Measurements from ENCODE around the gene ATXN7L2. TPM values are rescaled to one million over a fixed set of nuclear protein-coding genes. Genes with fewer than 3 reads are reported as not detected.

ATXN7L2 gene
- total RNA-seq, 2 experiments from 2014 or later: 10.4 to 11.1 TPM

- no peaks in the 10 kb centered on the region for H3K36me3 Mint-ChIP-seq
- CTCF ChIA-PET: interaction anchor here (1.4 to 43.7 kb wide), 4 partner anchors 12 to 204 kb away, joined by 3 to 1550 read pairs (median 22); partner anchors contain the start of genes AMIGO1, CYB561D1 and GPR61
- DNase-seq (no peak), ATAC-seq (no peak)
- no peak overlapping the region for H3K4me3 Mint-ChIP-seq
- H3K4me1 Mint-ChIP-seq: peaks cover 39% of the 10 kb centered on the region
- H3K9me3 Mint-ChIP-seq (ENCODE audit: low read depth): no peaks in the 10 kb centered on the region
- no peak overlapping the region for H3K27ac Mint-ChIP-seq
- peaks cover 11% of the 10 kb centered on the region for H3K27me3 Mint-ChIP-seq
Measured at GRCh38 chr1:109481646-109482045, 2.1 kb upstream of the ATXN7L2 start.

- DNase-seq: no peak
- Mint-ChIP-seq H3K4me3 (peak overlapping the region; percentile 4), H3K36me3 (no peaks in the 10 kb centered on the region), H3K4me1 (peaks cover 40% of the 10 kb centered on the region), H3K27ac (no peak overlapping the region), H3K27me3 (peaks cover 11% of the 10 kb centered on the region), H3K9me3 (ENCODE audit: low read depth) (no peaks in the 10 kb centered on the region)
- CTCF ChIA-PET: interaction anchor here (1.4 to 43.7 kb wide), 5 partner anchors 11 to 205 kb away, joined by 3 to 1550 read pairs (median 7); partner anchors contain the start of genes AMIGO1, CYB561D1 and GPR61
- ATAC-seq: no peak
Measured at GRCh38 chr1:109482242-109482641, 1.5 kb upstream of the ATXN7L2 start.

GRCh38 chr1:109482791-109483671, 674 bp upstream of the ATXN7L2 start:
- Mint-ChIP-seq H3K4me3 (peak overlapping the region; percentile 93), H3K4me1 (peaks cover 38% of the 10 kb centered on the region), H3K27ac (peak overlapping the region; percentile 78), H3K9me3 (ENCODE audit: low read depth) (no peaks in the 10 kb centered on the region), H3K27me3 (peaks cover 11% of the 10 kb centered on the region), H3K36me3 (no peaks in the 10 kb centered on the region)
- DNase-seq (peak; percentile 67), ATAC-seq (peak; percentile 52)
- CTCF ChIA-PET: interaction anchor here (0.8 to 43.7 kb wide), 11 partner anchors 10 to 383 kb away, joined by 3 to 1550 read pairs (median 6); partner anchors contain the start of genes AMIGO1, CYB561D1, GNAI3 and GPR61

GRCh38 chr1:109484519-109484975, 842 bp downstream of the ATXN7L2 start:
- peak overlapping the region; percentile 89 for H3K27ac Mint-ChIP-seq
- H3K27me3 Mint-ChIP-seq: peaks cover 9% of the 10 kb centered on the region
- peaks cover 33% of the 10 kb centered on the region for H3K4me1 Mint-ChIP-seq
- DNase-seq (no peak), ATAC-seq (no peak)
- no peaks in the 10 kb centered on the region for H3K36me3 Mint-ChIP-seq
- CTCF ChIA-PET: interaction anchor here (0.5 to 43.7 kb wide), 8 partner anchors 9 to 550 kb away, joined by 3 to 1550 read pairs (median 6); partner anchors contain the start of genes AMIGO1, CYB561D1, GPR61 and PSMA5
- H3K9me3 Mint-ChIP-seq (ENCODE audit: low read depth): no peaks in the 10 kb centered on the region
- peak overlapping the region; percentile 93 for H3K4me3 Mint-ChIP-seq

GRCh38 chr1:109485001-109485400, 1.3 kb downstream of the ATXN7L2 start:
- H3K4me3 Mint-ChIP-seq: peak overlapping the region; percentile 93
- no peaks in the 10 kb centered on the region for H3K9me3 Mint-ChIP-seq (ENCODE audit: low read depth)
- no peaks in the 10 kb centered on the region for H3K36me3 Mint-ChIP-seq
- H3K4me1 Mint-ChIP-seq: peaks cover 33% of the 10 kb centered on the region
- peaks cover 8% of the 10 kb centered on the region for H3K27me3 Mint-ChIP-seq
- DNase-seq: no peak
- H3K27ac Mint-ChIP-seq: peak overlapping the region; percentile 89
- no peak for ATAC-seq
- CTCF ChIA-PET: interaction anchor here (0.5 to 43.7 kb wide), 5 partner anchors 8 to 251 kb away, joined by 3 to 1550 read pairs (median 7); partner anchors contain the start of genes AMIGO1, CYB561D1 and GPR61

- H3K27ac Mint-ChIP-seq: no peak overlapping the region
- H3K36me3 Mint-ChIP-seq: no peaks in the 10 kb centered on the region
- ATAC-seq: no peak
- H3K9me3 Mint-ChIP-seq (ENCODE audit: low read depth): no peaks in the 10 kb centered on the region
- no peak for DNase-seq
- no peak overlapping the region for H3K4me3 Mint-ChIP-seq
- CTCF ChIA-PET: interaction anchor here (1.1 to 43.7 kb wide), 4 partner anchors 32 to 387 kb away, joined by 3 to 1550 read pairs (median 4); partner anchors contain the start of genes AMIGO1 and GPR61
- peaks cover 32% of the 10 kb centered on the region for H3K4me1 Mint-ChIP-seq
- no peaks in the 10 kb centered on the region for H3K27me3 Mint-ChIP-seq
Measured at GRCh38 chr1:109487261-109487660, 3.6 kb downstream of the ATXN7L2 start.

- CTCF ChIA-PET: interaction anchor here (1.4 to 43.7 kb wide), 3 partner anchors 31 to 249 kb away, joined by 3 to 1550 read pairs (median 6); partner anchors contain the start of genes AMIGO1 and GPR61
- Mint-ChIP-seq H3K36me3 (no peaks in the 10 kb centered on the region), H3K4me3 (no peak overlapping the region), H3K4me1 (peaks cover 30% of the 10 kb centered on the region), H3K27ac (no peak overlapping the region), H3K9me3 (ENCODE audit: low read depth) (no peaks in the 10 kb centered on the region), H3K27me3 (no peaks in the 10 kb centered on the region)
- ATAC-seq (no peak), DNase-seq (no peak)
Measured at GRCh38 chr1:109488201-109488600, 4.5 kb downstream of the ATXN7L2 start.

GRCh38 chr1:109488696-109489095, 5.0 kb downstream of the ATXN7L2 start:
- no peak for ATAC-seq
- Mint-ChIP-seq H3K9me3 (ENCODE audit: low read depth) (no peaks in the 10 kb centered on the region), H3K4me3 (no peak overlapping the region), H3K27ac (no peak overlapping the region), H3K27me3 (no peaks in the 10 kb centered on the region), H3K36me3 (no peaks in the 10 kb centered on the region), H3K4me1 (peaks cover 31% of the 10 kb centered on the region)
- no peak for DNase-seq
- CTCF ChIA-PET: interaction anchor here (0.6 to 43.7 kb wide), 4 partner anchors 31 to 249 kb away, joined by 3 to 1550 read pairs (median 4); partner anchors contain the start of genes AMIGO1 and GPR61

- peak; percentile 84 for DNase-seq
- no peak overlapping the region for H3K4me3 Mint-ChIP-seq
- no peak overlapping the region for H3K27ac Mint-ChIP-seq
- no peak for ATAC-seq
- CTCF ChIA-PET: interaction anchor here (0.6 to 43.7 kb wide), 16 partner anchors 10 to 494 kb away, joined by 3 to 1550 read pairs (median 4); partner anchors contain the start of genes AHCYL1, AMIGO1, GPR61 and PSMA5
- H3K9me3 Mint-ChIP-seq (ENCODE audit: low read depth): no peaks in the 10 kb centered on the region
- no peaks in the 10 kb centered on the region for H3K27me3 Mint-ChIP-seq
- peaks cover 30% of the 10 kb centered on the region for H3K4me1 Mint-ChIP-seq
- no peaks in the 10 kb centered on the region for H3K36me3 Mint-ChIP-seq
Measured at GRCh38 chr1:109490029-109490933, 6.6 kb downstream of the ATXN7L2 start.

- no peak for ATAC-seq
- H3K4me3 Mint-ChIP-seq: no peak overlapping the region
- peaks cover 2% of the 10 kb centered on the region for H3K36me3 Mint-ChIP-seq
- H3K27ac Mint-ChIP-seq: no peak overlapping the region
- no peaks in the 10 kb centered on the region for H3K27me3 Mint-ChIP-seq
- no peaks in the 10 kb centered on the region for H3K9me3 Mint-ChIP-seq (ENCODE audit: low read depth)
- peaks cover 33% of the 10 kb centered on the region for H3K4me1 Mint-ChIP-seq
- no peak for DNase-seq
- CTCF ChIA-PET: interaction anchor here (0.9 to 43.7 kb wide), 15 partner anchors 11 to 494 kb away, joined by 3 to 1550 read pairs (median 4); partner anchors contain the start of genes AHCYL1, AMIGO1, GPR61 and PSMA5
Measured at GRCh38 chr1:109490934-109491302, 7.2 kb downstream of the ATXN7L2 start.

GRCh38 chr1:109491372-109491771, 7.7 kb downstream of the ATXN7L2 start:
- H3K36me3 Mint-ChIP-seq: peaks cover 6% of the 10 kb centered on the region
- ATAC-seq (no peak), DNase-seq (no peak)
- no peak overlapping the region for H3K27ac Mint-ChIP-seq
- H3K27me3 Mint-ChIP-seq: no peaks in the 10 kb centered on the region
- H3K4me3 Mint-ChIP-seq: no peak overlapping the region
- CTCF ChIA-PET: interaction anchor here (0.9 to 43.7 kb wide), 12 partner anchors 11 to 493 kb away, joined by 3 to 1550 read pairs (median 4); partner anchors contain the start of genes AHCYL1, AMIGO1, GPR61 and PSMA5
- peaks cover 37% of the 10 kb centered on the region for H3K4me1 Mint-ChIP-seq
- no peaks in the 10 kb centered on the region for H3K9me3 Mint-ChIP-seq (ENCODE audit: low read depth)

GRCh38 chr1:109492779-109493178, 9.1 kb downstream of the ATXN7L2 start:
- no peak overlapping the region for H3K27ac Mint-ChIP-seq
- H3K9me3 Mint-ChIP-seq (ENCODE audit: low read depth): no peaks in the 10 kb centered on the region
- H3K36me3 Mint-ChIP-seq: peaks cover 9% of the 10 kb centered on the region
- peaks cover 41% of the 10 kb centered on the region for H3K4me1 Mint-ChIP-seq
- ATAC-seq (no peak), DNase-seq (no peak)
- H3K27me3 Mint-ChIP-seq: no peaks in the 10 kb centered on the region
- no peak overlapping the region for H3K4me3 Mint-ChIP-seq
- CTCF ChIA-PET: interaction anchor here (0.6 to 43.7 kb wide), 14 partner anchors 9 to 492 kb away, joined by 3 to 1550 read pairs (median 6); partner anchors contain the start of genes AHCYL1, AMIGO1, ATXN7L2 and GNAI3

Measured in activated CD8-positive, alpha-beta memory T cell treated with anti-CD3 and anti-CD28 coated beads, Interleukin-2, amount 10 ng/mL, durations not matched to agents 7 days and 5 days (primary cell).